ENCODE measurements around the gene LGI4.
"Not testable (repeated sequence)": the region's sequence is repeated elsewhere in the genome, so short reads cannot be mapped to it uniquely, and the experiment has no call there.

Gene LGI4

DNA sequence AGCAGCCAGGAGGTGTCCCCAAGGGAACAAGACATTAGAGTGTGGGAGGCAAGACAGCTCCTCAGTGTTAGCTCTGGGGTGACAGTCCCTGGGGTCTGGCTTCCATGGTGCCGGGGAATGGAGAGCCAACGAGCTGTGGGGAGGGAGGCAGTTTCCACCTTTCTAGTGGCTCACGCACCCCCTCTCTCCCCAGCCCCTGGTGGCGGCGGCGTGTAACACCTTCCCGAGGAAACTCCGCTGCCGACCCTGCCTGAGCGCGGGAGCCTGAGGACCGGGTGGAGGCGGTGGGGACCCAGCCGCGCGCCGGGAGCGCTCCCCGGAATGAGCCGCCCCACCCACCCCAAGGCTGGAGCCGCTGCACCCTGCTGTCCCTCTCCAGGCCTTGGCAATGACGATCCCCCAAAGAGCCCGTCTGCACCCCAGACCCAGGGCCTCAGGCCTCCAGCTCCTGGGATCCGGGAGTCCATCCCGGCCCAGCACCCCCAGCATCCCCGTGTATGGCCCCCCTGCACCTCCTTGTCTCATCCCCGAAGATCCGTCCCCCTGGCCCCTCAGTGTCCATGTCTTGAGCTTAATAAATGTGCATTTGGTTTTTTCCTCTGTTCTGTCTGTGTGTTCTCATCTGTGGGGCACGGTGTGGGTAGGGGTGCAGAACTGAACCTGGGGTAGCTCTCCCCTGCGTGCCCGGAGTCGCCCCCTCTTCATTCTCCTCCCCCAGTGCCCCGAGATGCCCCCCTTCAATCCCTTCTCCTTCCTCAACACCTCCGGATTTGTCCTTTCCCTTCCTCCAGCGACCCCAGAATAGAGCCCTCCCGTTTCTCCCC lies 19.1 kb upstream of the LGI4 start:
- peak overlapping the region; percentile 35; the same call in 1 of the 2 replicates for H3K27ac ChIP-seq

DNA sequence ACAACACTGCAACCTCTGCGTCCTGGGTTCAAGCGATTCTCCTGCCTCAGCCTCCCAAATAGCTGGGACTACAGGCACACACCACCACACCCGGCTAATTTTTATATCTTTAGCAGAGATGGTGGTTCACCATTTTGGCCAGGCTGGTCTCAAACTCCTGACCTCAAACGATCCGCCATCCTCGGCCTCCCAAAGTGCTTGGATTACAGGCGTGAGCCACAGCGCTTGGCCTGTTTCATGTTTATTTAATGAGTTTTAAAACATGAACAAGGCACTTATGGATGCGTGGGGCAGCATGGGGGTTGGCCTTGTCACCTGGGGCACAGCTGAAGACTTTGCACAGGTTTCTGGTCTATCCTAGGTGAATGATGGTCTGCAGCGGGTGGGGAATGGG lies 18.3 kb upstream of the LGI4 start:
- not testable (repeated sequence) for H3K27ac ChIP-seq

More for the DNA sequence above, 19.1 kb upstream of the LGI4 start:
- TF ChIP-seq, protein P1, sequence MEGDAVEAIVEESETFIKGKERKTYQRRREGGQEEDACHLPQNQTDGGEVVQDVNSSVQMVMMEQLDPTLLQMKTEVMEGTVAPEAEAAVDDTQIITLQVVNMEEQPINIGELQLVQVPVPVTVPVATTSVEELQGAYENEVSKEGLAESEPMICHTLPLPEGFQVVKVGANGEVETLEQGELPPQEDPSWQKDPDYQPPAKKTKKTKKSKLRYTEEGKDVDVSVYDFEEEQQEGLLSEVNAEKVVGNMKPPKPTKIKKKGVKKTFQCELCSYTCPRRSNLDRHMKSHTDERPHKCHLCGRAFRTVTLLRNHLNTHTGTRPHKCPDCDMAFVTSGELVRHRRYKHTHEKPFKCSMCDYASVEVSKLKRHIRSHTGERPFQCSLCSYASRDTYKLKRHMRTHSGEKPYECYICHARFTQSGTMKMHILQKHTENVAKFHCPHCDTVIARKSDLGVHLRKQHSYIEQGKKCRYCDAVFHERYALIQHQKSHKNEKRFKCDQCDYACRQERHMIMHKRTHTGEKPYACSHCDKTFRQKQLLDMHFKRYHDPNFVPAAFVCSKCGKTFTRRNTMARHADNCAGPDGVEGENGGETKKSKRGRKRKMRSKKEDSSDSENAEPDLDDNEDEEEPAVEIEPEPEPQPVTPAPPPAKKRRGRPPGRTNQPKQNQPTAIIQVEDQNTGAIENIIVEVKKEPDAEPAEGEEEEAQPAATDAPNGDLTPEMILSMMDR (conservative IDR thresholded peaks at IDR 0.05), result peak; percentile 78

DNA sequence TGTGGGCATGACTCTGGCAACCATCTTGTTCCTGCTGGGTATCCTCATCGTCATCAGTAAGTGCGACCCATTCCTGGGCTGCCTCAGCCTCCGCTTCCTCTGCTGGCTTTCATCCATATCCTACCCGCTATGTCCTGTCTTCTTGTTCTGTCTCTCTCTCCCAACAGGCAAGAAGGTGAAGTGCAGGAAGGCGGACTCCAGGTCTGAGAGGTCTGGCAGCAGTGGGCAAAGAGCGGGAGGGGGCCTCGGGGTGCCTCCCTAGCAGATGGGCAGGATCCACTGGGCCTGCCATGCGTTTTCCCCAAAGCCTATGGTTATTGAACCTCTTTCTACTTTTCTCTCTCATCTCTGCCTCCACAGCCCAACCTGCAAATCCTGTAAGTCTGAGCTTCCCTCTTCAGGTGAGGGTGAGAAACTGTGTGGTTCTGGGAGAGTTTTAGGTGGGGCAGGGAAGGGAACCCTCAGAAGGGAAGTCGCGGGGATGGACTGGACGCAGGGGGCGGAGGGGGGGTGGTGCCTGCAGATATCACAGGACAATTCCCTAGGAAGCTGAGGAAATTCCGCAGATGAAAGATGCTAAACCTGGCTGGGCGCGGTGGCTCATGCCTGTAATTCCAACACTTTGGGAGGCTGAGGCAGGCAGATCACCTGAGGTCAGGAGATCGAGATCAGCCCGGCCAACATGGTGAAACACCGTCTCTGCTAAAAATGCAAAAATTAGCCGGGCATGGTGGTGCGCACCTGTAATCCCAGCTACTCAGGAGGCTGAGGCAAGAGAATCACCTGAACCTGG lies 16.6 kb upstream of the LGI4 start:
- H3K27ac ChIP-seq, result no peak overlapping the region
- TF ChIP-seq, protein P1 (conservative IDR thresholded peaks at IDR 0.05), result no peak

DNA sequence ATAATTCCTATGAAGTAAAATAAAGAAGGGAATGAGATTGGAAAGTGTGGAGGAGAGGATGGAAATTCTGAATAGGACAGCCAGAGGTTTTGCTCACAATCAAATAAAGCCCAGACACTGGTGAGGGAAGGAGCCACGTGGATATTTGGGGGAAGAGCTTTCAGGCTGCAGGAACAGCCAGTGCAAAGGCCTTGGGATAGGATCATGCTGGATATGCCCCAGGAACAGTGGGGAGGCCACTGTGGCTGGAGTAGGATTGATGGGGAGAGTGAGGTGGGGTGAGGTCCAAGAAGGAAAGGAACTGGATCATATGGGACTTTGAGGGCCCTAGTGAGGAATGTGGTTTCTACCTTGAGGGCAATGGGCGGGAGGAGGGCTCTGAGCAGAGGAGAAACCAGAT lies 15.6 kb upstream of the LGI4 start:
- TF ChIP-seq, protein P1 (conservative IDR thresholded peaks at IDR 0.05), result no peak
- no peak overlapping the region for H3K27ac ChIP-seq

DNA sequence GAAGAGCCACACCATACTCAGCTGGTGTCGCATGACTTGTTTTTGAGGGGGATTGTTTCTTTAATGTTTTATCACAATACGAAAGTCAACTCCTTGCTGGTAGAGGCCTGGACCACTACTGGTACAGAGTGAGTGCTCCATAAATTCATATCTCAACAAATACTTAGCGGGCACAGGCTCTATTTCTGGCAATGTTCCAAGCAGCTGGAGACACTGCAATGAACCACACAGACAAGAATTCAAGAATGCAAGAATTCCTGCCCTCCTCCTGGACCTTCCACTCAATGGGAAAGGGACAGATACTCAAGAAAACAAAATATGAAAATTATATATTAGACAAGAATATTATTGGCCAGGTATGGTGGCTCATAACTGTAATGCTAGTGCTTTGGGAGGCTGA lies 14.6 kb upstream of the LGI4 start:
- no peak overlapping the region for H3K27ac ChIP-seq
- TF ChIP-seq, protein P1 (conservative IDR thresholded peaks at IDR 0.05), result no peak

DNA sequence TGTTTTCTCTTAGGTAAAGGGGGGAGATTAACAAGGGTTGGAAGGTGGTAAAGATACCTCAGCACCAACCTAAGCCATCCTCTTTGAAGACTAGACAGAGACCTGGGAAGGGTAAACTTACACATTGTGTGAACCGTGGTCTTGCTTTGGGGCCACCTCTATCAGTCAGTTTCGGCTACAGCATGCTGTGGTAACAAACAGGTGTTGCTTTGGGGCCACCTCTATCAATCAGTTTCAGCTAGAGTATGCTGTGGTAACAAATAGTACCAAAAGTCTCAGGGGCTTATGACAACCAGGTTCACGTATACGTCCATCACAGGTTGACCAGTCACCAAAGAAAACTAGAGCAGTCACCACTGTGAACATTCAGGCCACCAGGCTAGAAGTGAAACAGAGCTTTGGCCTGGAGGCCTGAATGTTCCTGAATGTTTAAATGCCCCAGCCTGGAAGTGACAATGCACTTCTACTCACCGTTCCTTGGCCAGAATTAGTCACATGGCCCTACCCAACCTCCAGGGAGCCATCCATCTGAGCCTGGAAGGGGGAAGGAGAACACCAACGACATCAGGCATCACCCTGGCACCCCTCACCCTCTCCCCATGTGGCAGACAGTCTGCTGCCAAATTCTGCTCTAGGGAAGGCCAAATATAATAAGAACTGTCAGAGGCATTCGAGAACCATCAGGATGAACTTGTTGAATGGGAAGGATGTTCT lies 12.0 kb upstream of the LGI4 start:
- TF ChIP-seq, protein P1 (conservative IDR thresholded peaks at IDR 0.05), result no peak
- H3K27ac ChIP-seq, result no peak overlapping the region

DNA sequence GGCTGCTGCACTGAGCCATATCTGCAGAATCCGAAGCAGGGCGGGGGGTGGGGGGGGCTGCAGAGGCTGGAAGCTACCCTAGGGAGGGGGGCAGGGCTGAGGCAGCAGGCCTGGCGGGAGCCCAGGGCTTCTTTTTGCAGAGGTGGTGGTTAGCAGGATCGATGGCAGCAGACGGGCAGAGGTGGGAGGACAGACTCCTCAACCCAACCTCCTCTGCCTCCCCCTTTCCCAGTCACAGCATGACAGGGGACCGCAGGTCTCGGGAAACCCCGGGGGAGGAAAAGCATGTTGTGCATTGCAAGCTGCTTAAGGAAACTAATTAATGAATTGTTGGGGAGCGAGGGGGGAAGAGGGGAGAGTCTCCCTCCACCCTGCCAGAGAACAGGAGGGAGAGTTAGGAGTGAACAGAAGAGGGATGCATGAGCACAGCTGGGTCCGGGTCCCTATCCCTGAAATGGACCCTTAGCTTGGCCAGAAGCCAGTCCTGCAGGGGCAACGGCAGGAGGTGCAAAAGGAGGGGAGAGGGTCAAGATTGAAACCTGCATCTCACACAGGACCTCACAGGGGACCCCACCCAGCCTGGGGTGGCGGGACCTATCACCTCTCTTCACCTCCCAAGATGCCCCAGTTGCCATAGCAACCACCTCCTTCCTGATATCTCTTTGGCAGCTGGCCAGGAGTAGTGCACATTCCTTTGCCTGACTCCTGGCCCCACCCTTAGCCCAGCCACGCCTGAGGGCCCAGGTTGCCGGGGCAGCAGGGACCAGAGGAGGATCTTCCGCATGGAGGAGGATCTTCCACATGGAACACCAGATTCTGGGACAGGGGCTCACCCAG lies 10.0 kb upstream of the LGI4 start:
- no peak overlapping the region for H3K27ac ChIP-seq
- TF ChIP-seq, protein P1 (conservative IDR thresholded peaks at IDR 0.05), result no peak
